Stomach (tissue), 4 donors: Measurements from ENCODE around the gene ZNF200.

Experiments
- POLR2A ChIP-seq, 4 donors: fragments of 450-650 bp; IDR thresholded peaks; one replicate each; pipeline ENCODE4 v1.6.1; 2016; ENCODE audit warnings: antibody characterized with exemption in 4 of 4, control low read depth in 2 of 4, mild to moderate bottlenecking in 1 of 4, moderate library complexity in 1 of 4
- TF ChIP-seq, protein P1 (sequence below), 7 experiments: fragments of 450-650 bp in 4 of 7; fragments of 200-600 bp in 3 of 7; sonication (generic) in 3 of 7; IDR thresholded peaks; one replicate each; pipeline ENCODE4 v1.5.1; 2016 to 2019; ENCODE audit warnings: antibody characterized with exemption in 7 of 7, control low read depth in 2 of 7, mild to moderate bottlenecking in 1 of 7

DNA sequence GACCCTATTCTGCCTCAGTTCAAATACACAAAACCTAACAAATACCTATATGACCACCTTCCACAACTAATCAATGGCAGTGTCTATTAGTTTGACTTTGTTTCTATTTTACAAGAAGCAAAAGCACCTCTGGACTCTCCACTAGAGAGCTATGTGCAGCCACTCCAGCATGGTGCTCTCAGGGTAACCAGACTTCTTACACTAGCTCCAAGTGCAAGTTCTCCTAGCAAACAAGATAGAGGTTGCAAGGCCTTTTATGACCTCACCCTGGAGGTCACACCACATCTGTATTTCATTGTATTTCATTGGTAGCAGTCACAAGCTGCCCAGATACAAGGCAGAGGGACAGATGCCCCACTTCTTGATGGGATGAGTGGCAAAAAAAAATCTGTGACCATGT lies 40.0 kb upstream of the ZNF200 start:
- TF ChIP-seq, protein P1, sequence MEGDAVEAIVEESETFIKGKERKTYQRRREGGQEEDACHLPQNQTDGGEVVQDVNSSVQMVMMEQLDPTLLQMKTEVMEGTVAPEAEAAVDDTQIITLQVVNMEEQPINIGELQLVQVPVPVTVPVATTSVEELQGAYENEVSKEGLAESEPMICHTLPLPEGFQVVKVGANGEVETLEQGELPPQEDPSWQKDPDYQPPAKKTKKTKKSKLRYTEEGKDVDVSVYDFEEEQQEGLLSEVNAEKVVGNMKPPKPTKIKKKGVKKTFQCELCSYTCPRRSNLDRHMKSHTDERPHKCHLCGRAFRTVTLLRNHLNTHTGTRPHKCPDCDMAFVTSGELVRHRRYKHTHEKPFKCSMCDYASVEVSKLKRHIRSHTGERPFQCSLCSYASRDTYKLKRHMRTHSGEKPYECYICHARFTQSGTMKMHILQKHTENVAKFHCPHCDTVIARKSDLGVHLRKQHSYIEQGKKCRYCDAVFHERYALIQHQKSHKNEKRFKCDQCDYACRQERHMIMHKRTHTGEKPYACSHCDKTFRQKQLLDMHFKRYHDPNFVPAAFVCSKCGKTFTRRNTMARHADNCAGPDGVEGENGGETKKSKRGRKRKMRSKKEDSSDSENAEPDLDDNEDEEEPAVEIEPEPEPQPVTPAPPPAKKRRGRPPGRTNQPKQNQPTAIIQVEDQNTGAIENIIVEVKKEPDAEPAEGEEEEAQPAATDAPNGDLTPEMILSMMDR (IDR thresholded peaks at IDR 0.05) = no peak
- no peak for TF ChIP-seq POLR2A (IDR thresholded peaks at IDR 0.05)
